Stimulated activated CD4-positive, alpha-beta T cell treated with anti-CD3 and anti-CD28 coated beads, Interleukin-4, amount 100 ng/mL, for 4 hours (primary cell): ENCODE measurements around the gene SPRR1B.
"Not testable (repeated sequence)": the region's sequence is repeated elsewhere in the genome, so short reads cannot be mapped to it uniquely, and the experiment has no call there.

Experiments used
- DNase-seq, 2 experiments: peaks; one replicate each; pipeline ENCODE4 v3.0.0-alpha.2; 2020

Gene SPRR1B

DNA sequence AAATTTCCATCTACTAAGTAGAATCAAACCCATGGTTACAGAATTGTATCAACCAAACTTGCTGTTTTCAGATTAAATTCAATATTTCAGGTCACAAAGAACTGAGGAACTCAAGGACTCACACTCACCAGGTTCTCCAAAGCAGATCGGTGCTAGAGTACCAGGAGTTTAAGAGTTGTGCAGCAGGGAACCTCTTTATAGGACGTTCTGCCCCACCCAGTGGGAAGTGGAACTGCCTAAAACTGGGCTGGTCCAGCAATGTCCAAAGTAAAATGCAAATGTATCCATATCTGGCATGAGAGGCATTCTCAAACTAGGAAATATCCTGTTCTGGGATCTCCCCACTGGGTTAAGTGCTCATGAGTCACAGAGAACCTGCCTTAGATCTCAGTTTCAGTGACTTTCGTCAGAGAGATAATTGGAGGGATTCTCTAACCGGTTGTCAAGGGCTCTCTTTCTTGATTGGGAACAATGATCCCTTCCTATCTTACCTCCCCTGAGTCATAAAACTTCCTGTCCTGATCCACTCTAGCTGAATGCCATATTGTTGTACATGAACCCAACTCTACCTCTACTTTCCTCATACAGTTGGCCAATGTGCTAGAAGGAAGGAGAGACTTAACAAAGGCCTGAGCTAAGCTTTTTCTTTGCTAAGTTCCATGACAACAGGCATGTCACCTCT lies 10.1 kb downstream of the SPRR1B start, which contains the start of gene SPRR2D:
Gene SPRR2D, minus strand, starts transcription at position 171 of the 682 bp plus-strand sequence. CDS start 774 bp downstream, outside the sequence.
- no peak for DNase-seq

DNA sequence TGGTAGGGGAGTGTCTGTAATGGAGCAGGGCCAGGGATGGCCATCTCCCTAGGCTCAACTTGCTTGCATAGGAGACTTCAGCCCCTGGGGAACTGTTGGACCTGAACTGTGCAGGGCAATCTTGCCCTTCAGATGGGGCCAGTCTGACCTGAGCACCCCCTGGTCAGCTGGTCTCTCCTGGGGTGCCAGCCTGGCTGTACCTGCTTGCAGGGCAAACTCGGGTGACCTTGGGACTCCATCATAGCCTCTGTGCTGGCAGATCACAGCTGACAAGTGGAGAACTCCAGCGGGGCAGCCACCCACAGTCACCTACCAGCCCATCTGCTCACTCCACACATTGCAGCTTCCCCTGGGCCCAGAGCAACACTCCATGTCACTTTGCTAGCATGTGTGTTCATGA lies 18.2 kb downstream of the SPRR1B start:
- DNase-seq, result no peak

DNA sequence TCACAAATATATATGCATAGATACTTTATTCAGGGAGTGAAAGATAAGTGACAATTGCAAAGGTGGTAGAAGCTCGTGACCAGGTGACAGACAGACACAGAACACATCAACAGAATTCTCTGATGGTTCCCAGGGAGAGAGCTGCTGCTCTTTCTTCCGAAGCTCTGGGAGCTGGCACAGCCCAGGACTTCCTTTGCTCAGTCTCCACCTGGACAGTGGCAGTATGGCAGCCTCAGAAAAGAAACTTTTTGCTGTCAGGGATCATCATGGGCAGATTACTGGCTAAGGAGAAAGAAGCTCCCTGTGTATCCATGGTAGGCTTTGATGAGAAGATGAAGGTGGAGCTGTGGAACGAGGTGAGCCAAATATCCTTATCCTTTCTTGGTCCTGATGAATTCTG lies 25.1 kb downstream of the SPRR1B start:
- not testable (repeated sequence) for DNase-seq

DNA sequence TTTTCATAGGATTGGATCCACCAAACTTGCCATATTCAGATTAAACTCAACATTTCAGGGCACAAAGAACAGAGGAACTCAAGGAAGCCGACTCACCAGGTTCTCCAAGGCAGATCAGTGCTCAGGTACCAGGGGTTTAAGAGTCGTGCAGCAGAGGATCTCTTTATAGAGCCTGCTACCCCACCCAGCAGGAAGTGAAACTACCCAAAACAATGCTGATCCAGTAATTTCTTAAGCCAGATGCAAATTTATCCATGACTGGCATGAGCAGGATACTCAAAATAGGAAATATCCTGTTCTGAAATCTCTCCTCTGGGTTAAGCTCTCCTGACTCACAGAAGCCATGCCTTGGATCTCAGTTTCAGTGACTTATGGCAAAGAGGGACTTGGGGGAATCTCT lies 26.4 kb downstream of the SPRR1B start, which contains the start of gene SPRR2A:
Gene SPRR2A, minus strand, starts transcription at position 138 of the 400 bp plus-strand sequence. CDS start 777 bp downstream, outside the sequence.
- DNase-seq, result no peak

DNA sequence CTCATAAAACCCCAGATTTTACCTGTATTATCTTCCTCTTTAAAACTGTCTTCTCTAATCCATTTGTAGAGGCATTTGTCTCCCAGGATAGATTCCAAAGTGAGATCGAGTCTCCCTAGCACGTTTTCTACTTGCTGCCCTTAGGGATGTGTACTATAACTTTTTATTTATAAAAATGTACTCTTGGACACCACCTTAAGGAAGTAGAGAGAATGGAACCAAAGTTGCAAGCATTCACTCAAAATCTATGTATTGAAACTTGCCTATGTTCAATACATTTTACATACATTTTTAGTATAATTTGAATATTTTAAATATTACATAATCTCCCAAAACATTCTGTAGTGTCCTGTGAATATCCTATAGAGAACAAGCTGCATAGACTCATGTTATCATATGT lies 27.2 kb downstream of the SPRR1B start:
- no peak for DNase-seq

DNA sequence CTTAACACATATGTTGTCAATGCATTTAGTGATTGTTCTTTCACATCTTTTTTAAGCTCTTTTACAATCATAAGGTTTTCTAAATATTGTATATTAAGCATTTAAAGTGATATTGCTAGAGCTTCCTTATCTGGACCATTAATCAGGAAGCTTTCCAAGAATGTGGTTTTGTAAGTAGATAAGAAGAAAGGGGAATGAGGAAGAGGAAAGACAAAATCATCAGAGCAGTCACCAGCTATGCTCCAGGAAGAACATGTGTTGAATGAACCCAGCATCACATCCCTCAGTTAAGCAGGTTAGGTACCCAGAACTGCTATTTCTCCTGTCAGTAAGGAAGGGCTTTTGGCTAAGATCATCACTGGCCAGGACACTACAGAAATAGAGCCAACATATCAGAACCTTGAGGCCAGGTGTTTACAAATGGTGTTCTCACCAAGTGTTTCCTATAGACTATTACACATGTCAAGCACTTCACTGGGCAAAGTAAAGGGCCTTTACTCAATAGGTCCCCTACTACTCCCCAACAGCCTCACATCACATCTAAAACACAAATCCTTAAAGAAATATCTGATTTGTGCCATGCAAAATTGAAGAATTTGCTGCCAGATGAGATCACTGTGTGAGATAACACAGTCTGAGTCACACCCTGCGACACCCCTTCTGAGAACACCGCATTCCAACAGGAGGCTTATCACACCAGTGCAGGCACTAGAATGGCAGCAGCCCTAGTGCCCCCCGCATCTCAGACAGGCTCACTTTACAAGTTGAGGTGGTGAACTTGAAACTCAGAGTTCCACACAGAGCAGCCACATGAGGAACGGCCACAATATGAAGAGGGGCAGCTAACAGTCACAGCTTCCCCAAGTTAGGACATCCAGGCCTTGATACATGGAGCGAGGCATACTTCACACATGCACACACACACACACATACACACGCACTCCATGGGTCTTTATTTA lies 28.1 kb downstream of the SPRR1B start:
- no peak for DNase-seq

DNA sequence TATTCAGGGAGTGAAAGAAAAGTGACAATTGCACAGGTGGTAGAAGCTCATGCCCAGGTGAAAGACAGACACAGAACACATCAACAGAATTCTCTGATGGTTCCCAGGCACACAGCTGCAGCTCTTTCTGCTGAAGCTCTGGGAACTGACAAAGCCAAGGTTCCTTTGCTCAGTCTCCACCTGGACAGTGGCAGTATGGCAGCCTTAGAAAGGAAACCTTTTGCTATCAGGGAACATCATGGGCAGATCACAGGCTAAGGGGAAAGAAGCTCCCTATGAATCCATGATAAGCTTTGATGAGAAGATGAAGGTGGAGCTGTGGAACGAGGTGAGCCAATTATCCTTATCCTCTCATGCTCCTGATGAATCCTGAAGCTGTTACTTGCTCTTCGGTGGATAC lies 39.2 kb downstream of the SPRR1B start:
- DNase-seq, result no peak

DNA sequence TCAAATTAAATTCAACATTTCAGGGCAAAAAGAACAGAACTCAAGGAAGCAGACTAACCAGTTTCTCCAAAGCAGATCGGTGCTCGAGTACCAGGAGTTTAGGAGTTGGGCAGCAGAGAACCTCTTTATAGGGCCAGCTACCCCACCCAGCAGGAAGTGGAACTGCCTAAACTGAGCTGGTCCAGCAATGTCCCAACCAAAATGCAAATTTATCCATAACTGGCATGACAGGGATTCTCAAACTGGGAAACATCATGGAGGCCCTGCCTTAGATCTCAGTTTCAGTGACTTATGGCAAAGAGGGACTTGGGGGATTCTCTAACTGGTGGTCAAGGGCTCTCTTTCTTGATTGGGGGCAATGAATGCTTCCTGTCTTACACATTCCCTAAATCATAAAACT lies 40.5 kb downstream of the SPRR1B start, which contains the start of gene SPRR2B:
Gene SPRR2B, minus strand, starts transcription at position 101 of the 400 bp plus-strand sequence. CDS start 772 bp downstream, outside the sequence.
- no peak for DNase-seq

DNA sequence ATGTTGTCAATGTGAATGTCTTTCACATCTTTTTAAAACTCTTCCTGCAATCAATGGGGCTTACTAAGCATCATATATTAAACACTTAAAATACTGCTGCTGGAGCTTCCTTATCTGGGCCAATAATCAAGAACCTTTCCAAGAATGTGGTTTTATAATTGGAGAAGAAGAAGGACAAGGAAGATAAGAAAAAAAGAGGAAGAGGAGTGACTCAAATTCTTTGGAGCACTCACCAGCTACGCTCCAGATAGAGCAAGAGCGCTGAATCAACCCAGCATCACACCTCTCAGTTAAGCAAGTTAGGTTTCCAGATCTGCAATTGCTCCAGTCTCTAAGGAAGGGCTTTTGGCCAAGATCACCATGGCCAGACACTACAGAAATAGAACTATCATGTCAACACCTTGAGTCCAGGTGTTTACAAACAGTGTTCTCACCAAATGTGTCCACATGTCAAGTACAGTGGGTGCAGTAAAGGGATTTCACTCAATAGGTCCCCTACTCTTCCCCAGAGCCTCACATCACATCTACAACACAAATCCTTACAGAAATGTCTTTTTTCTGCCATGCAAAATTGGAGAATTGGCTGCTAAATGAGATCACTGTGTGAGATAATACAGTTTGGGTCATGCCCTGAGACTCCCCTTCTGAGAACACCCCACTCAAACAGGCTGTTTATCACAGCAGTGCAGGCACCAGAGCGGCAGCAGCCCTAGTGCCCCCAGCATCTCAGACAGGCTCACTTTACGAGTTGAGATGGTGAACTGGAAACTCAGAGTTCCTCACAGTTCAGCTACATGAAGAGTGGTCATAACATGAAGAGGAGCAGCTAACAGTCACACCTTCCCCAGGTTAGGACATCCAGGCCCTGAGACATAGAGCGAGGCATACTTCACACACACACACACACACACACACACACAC lies 42.1 kb downstream of the SPRR1B start:
- no peak for DNase-seq

DNA sequence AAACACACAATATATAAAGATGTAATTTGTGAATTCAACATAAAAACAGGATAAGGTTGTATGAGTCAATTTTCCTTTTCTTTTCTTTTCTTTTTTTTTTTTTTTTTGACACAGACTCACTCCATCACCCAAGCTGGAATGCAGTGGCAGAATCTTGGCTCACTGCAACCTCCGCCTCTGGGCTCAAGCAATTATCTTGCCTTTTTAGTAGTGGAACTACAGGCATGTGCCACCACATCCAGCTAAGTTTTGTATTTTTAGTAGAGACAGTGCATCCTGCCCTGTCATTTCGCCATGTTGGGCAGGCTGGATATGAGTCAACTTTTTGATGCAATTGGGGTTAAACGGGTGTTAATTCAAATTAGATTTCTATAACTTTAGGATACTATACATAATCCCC lies 50.7 kb downstream of the SPRR1B start:
- no peak for DNase-seq
